ENCODE measurements around the gene TNIK. TPM values are rescaled to one million over a fixed set of nuclear protein-coding genes. Genes with fewer than 3 reads are reported as not detected.
"Not testable (repeated sequence)": the region's sequence is repeated elsewhere in the genome, so short reads cannot be mapped to it uniquely, and the experiment has no call there.

The TNIK gene
- total RNA-seq, 1 donor from 2014 or later: 28.5 TPM

DNA sequence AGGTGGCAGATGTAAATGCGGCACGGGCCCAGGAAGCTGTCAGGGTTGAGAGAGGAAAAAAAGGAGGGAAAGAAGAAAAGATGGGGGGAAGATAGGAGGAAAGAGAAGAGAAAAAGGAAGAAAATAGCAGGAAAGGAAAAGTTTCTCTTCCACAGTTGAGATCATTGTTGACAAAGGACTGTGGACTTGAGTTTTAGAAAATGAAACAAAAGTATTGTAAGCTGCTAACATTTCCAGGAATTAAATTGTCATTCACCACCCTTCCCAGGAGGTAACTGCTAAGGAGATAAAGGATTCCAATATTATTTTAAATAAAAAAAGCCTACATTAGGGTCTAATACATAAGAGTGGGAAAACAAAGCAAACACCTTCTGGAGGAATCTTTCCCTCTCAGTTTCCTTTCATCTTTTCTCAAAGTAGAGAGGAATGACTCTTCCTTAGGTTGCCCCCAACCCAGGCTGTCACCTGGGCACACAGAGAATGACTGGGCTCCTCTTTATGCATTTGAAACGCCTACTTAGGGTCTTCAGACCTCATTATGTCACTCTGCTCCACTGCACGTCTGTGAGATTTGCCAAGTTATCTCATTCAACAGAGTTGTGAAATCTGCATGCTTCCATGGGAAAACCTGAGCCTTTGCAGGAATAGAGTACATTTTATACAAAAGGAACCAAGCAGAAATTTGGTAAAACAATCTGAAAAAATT is 194.0 kb downstream of the TNIK start:
- DNase-seq (ENCODE audit: extremely low read depth, low read depth, low spot score): no peak

GRCh38 chr3:171264758-171265157 is 195.4 kb downstream of the TNIK start:
- DNase-seq (ENCODE audit: extremely low read depth, low read depth, low spot score): no peak

- no peak for DNase-seq (ENCODE audit: extremely low read depth, low read depth, low spot score)
Observed at GRCh38 chr3:171262431-171262830, 197.8 kb downstream of the TNIK start.

DNA sequence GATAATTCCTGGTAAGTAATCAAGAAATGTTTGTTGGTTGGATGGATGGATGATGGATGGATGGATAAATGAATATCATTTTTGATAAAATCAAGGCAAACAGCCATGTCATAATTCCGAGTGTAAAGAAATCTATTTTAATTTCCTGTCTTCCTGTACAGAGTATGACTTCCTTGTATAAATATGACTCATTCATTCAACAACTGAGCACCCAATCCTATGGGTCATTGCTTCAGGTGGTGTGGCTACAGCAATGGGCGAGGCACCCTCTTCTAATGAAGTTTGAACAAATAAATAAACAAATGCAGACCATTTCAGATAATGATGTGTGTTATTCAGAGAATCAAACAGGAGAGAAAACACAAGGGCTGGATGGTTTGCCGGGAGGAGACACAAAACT is 198.7 kb downstream of the TNIK start:
- no peak for DNase-seq (ENCODE audit: extremely low read depth, low read depth, low spot score)

GRCh38 chr3:171260899-171261298 is 199.3 kb downstream of the TNIK start:
- DNase-seq (ENCODE audit: extremely low read depth, low read depth, low spot score): no peak

- DNase-seq (ENCODE audit: extremely low read depth, low read depth, low spot score): no peak
Observed at GRCh38 chr3:171260466-171260865, 199.7 kb downstream of the TNIK start.

DNA sequence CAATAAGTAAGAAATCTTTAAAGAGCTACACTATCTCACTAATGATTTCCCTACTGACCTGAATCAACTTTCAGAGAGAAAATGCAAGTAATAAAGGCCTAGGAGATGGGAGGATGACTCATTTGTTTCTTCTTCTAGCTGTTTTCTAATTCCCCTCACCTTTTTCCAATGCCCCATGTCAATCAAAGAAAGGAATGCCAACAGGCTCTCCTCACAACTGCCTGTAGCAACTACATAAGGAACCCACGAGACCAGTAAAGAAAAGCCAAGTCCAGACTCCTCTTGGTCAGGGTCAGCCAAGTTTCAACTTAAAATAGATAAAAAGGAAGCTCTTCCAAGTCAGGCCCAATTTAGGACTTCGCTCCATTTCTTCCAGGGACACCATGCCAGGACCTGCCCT is 201.9 kb downstream of the TNIK start:
- DNase-seq (ENCODE audit: extremely low read depth, low read depth, low spot score): no peak

- DNase-seq (ENCODE audit: extremely low read depth, low read depth, low spot score): no peak
Observed at GRCh38 chr3:171257251-171258203, 202.7 kb downstream of the TNIK start.

GRCh38 chr3:171256445-171257250 is 203.6 kb downstream of the TNIK start:
- DNase-seq (ENCODE audit: extremely low read depth, low read depth, low spot score): no peak

GRCh38 chr3:171255236-171255806 is 204.9 kb downstream of the TNIK start:
- DNase-seq (ENCODE audit: extremely low read depth, low read depth, low spot score): no peak

- no peak for DNase-seq (ENCODE audit: extremely low read depth, low read depth, low spot score)
Observed at GRCh38 chr3:171254315-171254714, 205.9 kb downstream of the TNIK start.

- DNase-seq (ENCODE audit: extremely low read depth, low read depth, low spot score): no peak
Observed at GRCh38 chr3:171251835-171252234, 208.4 kb downstream of the TNIK start.

DNA sequence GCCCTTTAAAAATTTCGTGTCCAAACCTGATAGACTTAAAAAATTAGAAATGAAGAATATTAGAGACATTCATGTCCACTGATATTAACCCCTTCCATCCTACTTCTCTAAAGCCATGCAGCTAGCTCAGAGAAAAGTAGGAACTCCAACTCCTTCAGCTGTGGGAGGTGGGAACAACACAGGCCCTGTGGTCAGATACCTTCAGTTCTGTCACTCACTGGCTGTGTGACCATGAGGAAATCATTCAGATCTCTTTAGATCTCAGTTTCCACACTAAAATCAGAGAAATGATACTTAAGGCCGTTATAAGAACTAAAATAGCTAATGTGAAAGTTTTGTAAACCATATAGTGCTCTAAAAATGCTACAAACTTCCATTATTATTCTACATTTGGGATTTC is 209.8 kb downstream of the TNIK start:
- no peak for DNase-seq (ENCODE audit: extremely low read depth, low read depth, low spot score)

DNA sequence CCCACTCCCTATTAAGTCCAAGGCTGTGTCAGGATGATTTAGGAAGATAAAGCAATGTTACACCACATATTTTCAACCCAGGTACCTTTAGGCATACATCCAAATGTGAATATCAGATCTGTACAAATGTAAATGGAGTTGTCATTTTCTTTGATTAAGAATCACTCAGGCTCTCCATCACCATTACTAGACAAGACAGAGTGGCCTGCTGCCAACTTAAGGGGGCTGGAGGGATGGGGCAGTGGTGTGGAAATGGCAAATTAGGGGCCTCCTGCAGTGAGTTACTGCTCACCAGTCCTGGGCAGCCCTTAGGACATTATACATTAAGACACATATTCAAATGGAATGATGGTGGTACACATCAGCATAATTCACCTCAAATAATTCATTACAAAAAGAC is 211.0 kb downstream of the TNIK start:
- no peak for DNase-seq (ENCODE audit: extremely low read depth, low read depth, low spot score)

DNA sequence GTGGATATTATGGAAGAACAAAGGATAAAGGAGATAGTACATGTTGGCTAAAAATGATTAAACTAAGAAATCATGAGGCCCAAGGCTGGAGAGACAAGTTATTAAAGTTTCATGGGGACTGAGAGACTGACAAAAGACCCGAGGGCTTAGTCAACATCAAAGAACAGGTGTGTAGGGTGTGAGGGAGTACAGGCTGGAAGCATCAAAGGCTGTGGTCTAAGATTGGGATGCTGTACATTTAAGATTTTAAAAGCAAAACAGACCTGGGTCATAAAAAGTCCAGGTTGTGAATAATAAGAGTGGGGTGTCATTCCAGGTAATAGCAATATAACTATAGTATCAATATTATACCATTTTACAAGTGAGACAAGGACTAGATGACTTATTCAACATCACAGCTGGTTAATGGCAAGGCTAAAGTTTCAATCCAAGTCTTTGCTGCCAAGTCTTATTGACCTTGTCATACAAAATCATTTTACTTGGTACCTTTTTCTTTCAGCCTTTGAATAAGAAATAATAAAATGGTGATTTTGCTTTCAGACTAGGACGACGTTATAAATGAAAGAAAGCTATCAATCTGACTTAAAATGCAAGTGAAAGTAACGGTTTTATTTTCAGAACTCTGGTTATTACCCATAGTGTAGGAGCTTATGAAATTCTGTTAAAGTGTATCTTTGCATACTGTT is 211.6 kb downstream of the TNIK start:
- no peak for DNase-seq (ENCODE audit: extremely low read depth, low read depth, low spot score)

- DNase-seq (ENCODE audit: extremely low read depth, low read depth, low spot score): no peak
Observed at GRCh38 chr3:171245796-171246765, 214.1 kb downstream of the TNIK start.

- no peak for DNase-seq (ENCODE audit: extremely low read depth, low read depth, low spot score)
Observed at GRCh38 chr3:171242951-171243350, 217.3 kb downstream of the TNIK start.

- DNase-seq (ENCODE audit: extremely low read depth, low read depth, low spot score): no peak
Observed at GRCh38 chr3:171242170-171242569, 218.0 kb downstream of the TNIK start.

DNA sequence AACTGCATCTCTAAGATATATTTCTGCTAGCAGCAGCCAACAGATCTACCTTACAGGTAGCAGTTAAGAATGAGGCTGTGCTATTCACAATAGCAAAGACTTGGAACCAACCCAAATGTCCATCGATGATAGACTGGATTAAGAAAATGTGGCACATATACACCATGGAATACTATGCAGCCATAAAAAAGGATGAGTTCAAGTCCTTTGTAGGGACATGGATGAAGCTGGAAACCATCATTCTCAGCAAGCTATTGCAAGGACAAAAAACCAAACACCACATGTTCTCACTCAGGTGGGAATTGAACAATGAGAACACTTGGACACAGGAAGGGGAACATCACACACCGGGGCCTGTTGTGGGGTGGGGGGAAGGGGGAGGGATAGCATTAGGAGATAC is 218.6 kb downstream of the TNIK start:
- not testable (repeated sequence) for DNase-seq (ENCODE audit: extremely low read depth, low read depth, low spot score)
